IgD-negative memory B cell (primary cell): Measurements from ENCODE around the gene LGALS16. TPM values are rescaled to one million over a fixed set of nuclear protein-coding genes. Genes with fewer than 3 reads are reported as not detected.
"Not testable (repeated sequence)": the region's sequence is repeated elsewhere in the genome, so short reads cannot be mapped to it uniquely, and the experiment has no call there.

Experiments
- H3K27ac Mint-ChIP-seq, 3 donors: one replicate each; pipeline ENCODE4 v1.8.0; 2020 to 2022; ENCODE audit warnings: mild to moderate bottlenecking in 3 of 3, mixed read lengths in 3 of 3, moderate library complexity in 1 of 3
- H3K27me3 Mint-ChIP-seq: one replicate; pipeline ENCODE4 v1.8.0; 2021; ENCODE audit warnings: mixed read lengths
- H3K36me3 Mint-ChIP-seq: one replicate; pipeline ENCODE4 v1.8.0; 2020; ENCODE audit warnings: mild to moderate bottlenecking, mixed read lengths
- H3K4me1 Mint-ChIP-seq, 3 donors: one replicate each; pipeline ENCODE4 v1.8.0; 2020 to 2022; ENCODE audit warnings: mixed read lengths in 3 of 3, mild to moderate bottlenecking in 1 of 3
- H3K4me3 Mint-ChIP-seq, 4 donors: one replicate each; pipeline ENCODE4 v1.8.0; 2020 to 2022; ENCODE audit warnings: mild to moderate bottlenecking in 4 of 4, mixed read lengths in 4 of 4, moderate library complexity in 3 of 4
- H3K9me3 Mint-ChIP-seq, 3 donors: one replicate each; pipeline ENCODE4 v1.8.0; 2020 to 2021; ENCODE audit warnings: mixed read lengths in 3 of 3, mild to moderate bottlenecking in 1 of 3
- polyA plus RNA-seq: library from polyadenylated mRNA; unstranded; fragments of 300-500 nt; fragmentation: Illumina TruSeq; gene quantifications from one replicate; pipeline ENCODE4 v1.2.3, GENCODE V29; 2021

LGALS16 gene
- not detected for polyA plus RNA-seq

- peaks cover 10% of the 10 kb centered on the region for H3K27me3 Mint-ChIP-seq
- no peak within 1 kb of the TSS for H3K27ac Mint-ChIP-seq
- peaks cover 4% of the 10 kb centered on the region for H3K36me3 Mint-ChIP-seq
- H3K9me3 Mint-ChIP-seq = peaks cover 0 to 1% (median 0%) of the 10 kb centered on the region in 3 donors
- no peaks in the 10 kb centered on the region for H3K4me1 Mint-ChIP-seq
- no peak within 1 kb of the TSS for H3K4me3 Mint-ChIP-seq
These were observed at the start of gene LGALS16 for GRCh38 chr19:39655613-39656012. TSS of gene LGALS16 (plus strand) at chr19:39655913. CDS start at chr19:39655962, 49 bp downstream.

- no peak overlapping the region for H3K4me3 Mint-ChIP-seq
- peaks cover 6% of the 10 kb centered on the region for H3K27me3 Mint-ChIP-seq
- no peak overlapping the region for H3K27ac Mint-ChIP-seq
- H3K4me1 Mint-ChIP-seq = no peaks in the 10 kb centered on the region
- no peaks in the 10 kb centered on the region for H3K36me3 Mint-ChIP-seq
- H3K9me3 Mint-ChIP-seq = peaks cover 0 to 1% (median 0%) of the 10 kb centered on the region in 3 donors
These were observed 48.7 kb upstream of the LGALS16 start for GRCh38 chr19:39607021-39607420.

GRCh38 chr19:39607561-39607960, 48.2 kb upstream of the LGALS16 start:
- no peak overlapping the region for H3K4me3 Mint-ChIP-seq
- peaks cover 6% of the 10 kb centered on the region for H3K27me3 Mint-ChIP-seq
- H3K27ac Mint-ChIP-seq = no peak overlapping the region
- H3K4me1 Mint-ChIP-seq = no peaks in the 10 kb centered on the region
- no peaks in the 10 kb centered on the region for H3K36me3 Mint-ChIP-seq
- H3K9me3 Mint-ChIP-seq = peaks cover 0 to 5% (median 1%) of the 10 kb centered on the region in 3 donors

GRCh38 chr19:39613597-39613996, 42.1 kb upstream of the LGALS16 start:
- Mint-ChIP-seq H3K4me1 (no peaks in the 10 kb centered on the region), H3K4me3 (no peak overlapping the region), H3K27me3 (peaks cover under 1% of the 10 kb centered on the region), H3K9me3 (peaks cover 0 to 15% (median 13%) of the 10 kb centered on the region in 3 donors), H3K27ac (no peak overlapping the region), H3K36me3 (peaks cover 3% of the 10 kb centered on the region)

- H3K9me3 Mint-ChIP-seq = peaks cover 0 to 12% (median 8%) of the 10 kb centered on the region in 3 donors
- H3K36me3 Mint-ChIP-seq = peaks cover 3% of the 10 kb centered on the region
- H3K27me3 Mint-ChIP-seq = peaks cover 10% of the 10 kb centered on the region
- H3K27ac Mint-ChIP-seq = no peak overlapping the region
- no peaks in the 10 kb centered on the region for H3K4me1 Mint-ChIP-seq
- no peak overlapping the region for H3K4me3 Mint-ChIP-seq
These were observed 38.0 kb upstream of the LGALS16 start for GRCh38 chr19:39617745-39618144.

GRCh38 chr19:39623946-39624345, 31.8 kb upstream of the LGALS16 start:
- Mint-ChIP-seq H3K4me1 (no peaks in the 10 kb centered on the region), H3K4me3 (no peak overlapping the region), H3K27ac (no peak overlapping the region), H3K27me3 (peaks cover 18% of the 10 kb centered on the region), H3K36me3 (no peaks in the 10 kb centered on the region), H3K9me3 (no peaks in the 10 kb centered on the region)

GRCh38 chr19:39627631-39628030, 28.1 kb upstream of the LGALS16 start:
- H3K9me3 Mint-ChIP-seq, H3K4me1 Mint-ChIP-seq, H3K36me3 Mint-ChIP-seq, H3K4me3 Mint-ChIP-seq, H3K27ac Mint-ChIP-seq: not testable (repeated sequence)
- peaks cover 12% of the 10 kb centered on the region for H3K27me3 Mint-ChIP-seq

- H3K4me1 Mint-ChIP-seq = no peaks in the 10 kb centered on the region
- peaks cover 0 to 2% (median 0%) of the 10 kb centered on the region in 3 donors for H3K9me3 Mint-ChIP-seq
- H3K36me3 Mint-ChIP-seq = no peaks in the 10 kb centered on the region
- H3K27me3 Mint-ChIP-seq = peaks cover 9% of the 10 kb centered on the region
- no peak overlapping the region for H3K27ac Mint-ChIP-seq
- no peak overlapping the region for H3K4me3 Mint-ChIP-seq
These were observed 24.5 kb upstream of the LGALS16 start for GRCh38 chr19:39631178-39631577.

GRCh38 chr19:39631626-39632025, 24.1 kb upstream of the LGALS16 start:
- Mint-ChIP-seq H3K9me3 (peaks cover 0 to 2% (median 0%) of the 10 kb centered on the region in 3 donors), H3K4me1 (no peaks in the 10 kb centered on the region), H3K36me3 (no peaks in the 10 kb centered on the region), H3K27me3 (peaks cover 9% of the 10 kb centered on the region), H3K4me3 (no peak overlapping the region), H3K27ac (no peak overlapping the region)

- H3K27ac Mint-ChIP-seq = no peak overlapping the region
- peaks cover 0 to 2% (median 0%) of the 10 kb centered on the region in 3 donors for H3K9me3 Mint-ChIP-seq
- H3K36me3 Mint-ChIP-seq = no peaks in the 10 kb centered on the region
- H3K4me1 Mint-ChIP-seq = no peaks in the 10 kb centered on the region
- no peak overlapping the region for H3K4me3 Mint-ChIP-seq
- peaks cover 24% of the 10 kb centered on the region for H3K27me3 Mint-ChIP-seq
These were observed 17.8 kb upstream of the LGALS16 start for GRCh38 chr19:39637891-39638290.

GRCh38 chr19:39641773-39642172, 13.9 kb upstream of the LGALS16 start:
- Mint-ChIP-seq H3K36me3 (no peaks in the 10 kb centered on the region), H3K4me1 (no peaks in the 10 kb centered on the region), H3K4me3 (no peak overlapping the region), H3K27ac (no peak overlapping the region), H3K27me3 (peaks cover 24% of the 10 kb centered on the region), H3K9me3 (no peaks in the 10 kb centered on the region)

- H3K27ac Mint-ChIP-seq = no peak overlapping the region
- H3K27me3 Mint-ChIP-seq = peaks cover 21% of the 10 kb centered on the region
- H3K9me3 Mint-ChIP-seq = peaks cover 0 to 2% (median 0%) of the 10 kb centered on the region in 3 donors
- H3K36me3 Mint-ChIP-seq = no peaks in the 10 kb centered on the region
- no peak overlapping the region for H3K4me3 Mint-ChIP-seq
- H3K4me1 Mint-ChIP-seq = no peaks in the 10 kb centered on the region
These were observed 12.1 kb upstream of the LGALS16 start for GRCh38 chr19:39643591-39643990.

- Mint-ChIP-seq H3K36me3 (no peaks in the 10 kb centered on the region), H3K4me3 (no peak overlapping the region), H3K4me1 (no peaks in the 10 kb centered on the region), H3K27me3 (peaks cover 27% of the 10 kb centered on the region), H3K27ac (peak overlapping the region in 1 of 3 donors; percentile 64), H3K9me3 (peaks cover 0 to 4% (median 0%) of the 10 kb centered on the region in 3 donors)
These were observed 9.8 kb upstream of the LGALS16 start for GRCh38 chr19:39645800-39646411.

GRCh38 chr19:39647918-39648317, 7.8 kb upstream of the LGALS16 start:
- Mint-ChIP-seq H3K36me3 (peaks cover 2% of the 10 kb centered on the region), H3K27me3 (peaks cover 23% of the 10 kb centered on the region), H3K4me3 (no peak overlapping the region), H3K4me1 (no peaks in the 10 kb centered on the region), H3K27ac (no peak overlapping the region), H3K9me3 (peaks cover 0 to 4% (median 0%) of the 10 kb centered on the region in 3 donors)

GRCh38 chr19:39659791-39660190, 4.1 kb downstream of the LGALS16 start:
- peaks cover 0 to under 1% (median under 1%) of the 10 kb centered on the region in 3 donors for H3K9me3 Mint-ChIP-seq
- H3K27ac Mint-ChIP-seq = no peak overlapping the region
- H3K4me3 Mint-ChIP-seq = no peak overlapping the region
- peaks cover 14% of the 10 kb centered on the region for H3K27me3 Mint-ChIP-seq
- H3K36me3 Mint-ChIP-seq = peaks cover 2% of the 10 kb centered on the region
- no peaks in the 10 kb centered on the region for H3K4me1 Mint-ChIP-seq

- Mint-ChIP-seq H3K4me1 (no peaks in the 10 kb centered on the region), H3K9me3 (peaks cover 0 to 5% (median 4%) of the 10 kb centered on the region in 3 donors), H3K27ac (no peak overlapping the region), H3K27me3 (peaks cover 14% of the 10 kb centered on the region), H3K4me3 (no peak overlapping the region), H3K36me3 (peaks cover 2% of the 10 kb centered on the region)
These were observed 4.9 kb downstream of the LGALS16 start for GRCh38 chr19:39660661-39661060.
